A549 (cell line): ENCODE measurements around the gene HELT. TPM values are rescaled to one million over a fixed set of nuclear protein-coding genes. Genes with fewer than 3 reads are reported as not detected.

Experiments
- polyA plus RNA-seq, 4 experiments: library from polyadenylated mRNA; depleted of rRNA in 3 of 4; stranded (reverse); fragments of >200 nt; fragmentation: RNase III in 1 of 4; extraction: RNeasy Plus Mini Kit Qiagen cat#74134 plus additional on column Dnase treatment in 1 of 4; gene quantifications; 2 replicates in 3 of 4; 3 replicates in 1 of 4; pipeline ENCODE4 v1.2.3, GENCODE V29; 2011 to 2017

The HELT gene
- polyA plus RNA-seq, 2 of the 4 experiments (the other 2 are of a cell fraction): not detected

Other genes with a start within 250 kb of the HELT start
- 12.4 and 14.7 TPM in 2 replicates for gene ACSL1, start 192.5 kb upstream of the HELT start, polyA plus RNA-seq (2011; rRNA removed)
- 9.4 to 10.7 TPM (median 10.0 TPM) in 3 replicates for gene ACSL1, start 192.5 kb upstream of the HELT start, polyA plus RNA-seq (2017; fragmentation: RNase III; extraction: RNeasy Plus Mini Kit Qiagen cat#74134 plus additional on column Dnase treatment)
- 14.0 and 16.9 TPM in 2 replicates for gene SLC25A4, start 124.8 kb downstream of the HELT start, polyA plus RNA-seq (2011; rRNA removed)
- 15.3 to 16.6 TPM (median 15.4 TPM) in 3 replicates for gene SLC25A4, start 124.8 kb downstream of the HELT start, polyA plus RNA-seq (2017; fragmentation: RNase III; extraction: RNeasy Plus Mini Kit Qiagen cat#74134 plus additional on column Dnase treatment)
- gene CFAP97, start 185.5 kb downstream of the HELT start, polyA plus RNA-seq (2011; rRNA removed): 41.8 and 48.2 TPM in 2 replicates
- 15.7 to 16.3 TPM (median 15.8 TPM) in 3 replicates for gene CFAP97, start 185.5 kb downstream of the HELT start, polyA plus RNA-seq (2017; fragmentation: RNase III; extraction: RNeasy Plus Mini Kit Qiagen cat#74134 plus additional on column Dnase treatment)
- gene SNX25, start 191.1 kb downstream of the HELT start, polyA plus RNA-seq (2011; rRNA removed): 13.0 and 19.0 TPM in 2 replicates
- 8.5 to 10.1 TPM (median 8.5 TPM) in 3 replicates for gene SNX25, start 191.1 kb downstream of the HELT start, polyA plus RNA-seq (2017; fragmentation: RNase III; extraction: RNeasy Plus Mini Kit Qiagen cat#74134 plus additional on column Dnase treatment)